Aorta (tissue), 5 donors: ENCODE data around the gene FRS3. TPM values are rescaled to one million over a fixed set of nuclear protein-coding genes. Genes with fewer than 3 reads are reported as not detected.
"Not testable (repeated sequence)": the region's sequence is repeated elsewhere in the genome, so short reads cannot be mapped to it uniquely, and the experiment has no call there.

Source experiments
- ATAC-seq: fragments of 200-7000 bp; cut with Tn5 transposase; one replicate; pipeline ENCODE4 v1.9.1; 2022; ENCODE audit warnings: moderate library complexity; ENCODE audit not compliant: low FRiP score
- DNase-seq, 2 donors: peaks; one replicate each; pipeline ENCODE4 v3.0.0-alpha.2; 2020
- H3K27ac ChIP-seq, 2 donors: one replicate each; pipeline ENCODE4 v1.5.1; 2013; ENCODE audit warnings: low read length in 2 of 2, mild to moderate bottlenecking in 2 of 2, moderate library complexity in 2 of 2, control low read depth in 1 of 2, inconsistent platforms in 1 of 2, low read depth in 1 of 2
- H3K27me3 ChIP-seq, 2 donors: one replicate each; pipeline ENCODE4 v1.6.1; 2013; ENCODE audit warnings: control low read depth in 1 of 2, low read length in 1 of 2, mild to moderate bottlenecking in 1 of 2, moderate library complexity in 1 of 2; ENCODE audit not compliant: insufficient read depth in 2 of 2, control insufficient read depth in 1 of 2
- H3K36me3 ChIP-seq, 2 donors: one replicate each; pipeline ENCODE4 v1.6.1; 2013; ENCODE audit warnings: control low read depth in 1 of 2, low read length in 1 of 2, mild to moderate bottlenecking in 1 of 2; ENCODE audit not compliant: insufficient read depth in 2 of 2, control insufficient read depth in 1 of 2
- H3K4me1 ChIP-seq, 2 donors: one replicate each; pipeline ENCODE4 v1.6.1; 2013; ENCODE audit warnings: low read length in 2 of 2, control low read depth in 1 of 2, mild to moderate bottlenecking in 1 of 2, moderate library complexity in 1 of 2; ENCODE audit not compliant: insufficient read depth in 2 of 2, control insufficient read depth in 1 of 2
- H3K4me3 ChIP-seq, 2 donors: one replicate each; pipeline ENCODE4 v1.5.1; 2013; ENCODE audit warnings: low read length in 2 of 2, control low read depth in 1 of 2, mild to moderate bottlenecking in 1 of 2
- H3K9me3 ChIP-seq: one replicate; pipeline ENCODE4 v1.6.1; 2013; ENCODE audit warnings: mild to moderate bottlenecking, low read length; ENCODE audit not compliant: control insufficient read depth
- WGBS, 2 donors: extraction: QIAGEN DNeasy Blood & Tissue Kit; methylation state at CpG; one replicate each; pipeline ENCODE4 v1.1.7; 2013; 5-methylcytosine and 5-hydroxymethylcytosine counted together
- intact Hi-C, 2 donors: fragments of 100-400 bp; cut with DNase I; formaldehyde crosslinking; loops; one replicate each; pipeline versions ENCODE4 v1.14.2 to v1.15.0; 2022
- polyA plus RNA-seq, 2 donors: library from polyadenylated mRNA; stranded (reverse); fragments of 200-250 nt; gene quantifications; one replicate each; pipeline ENCODE4 v1.2.3, GENCODE V29; 2013
- total RNA-seq, 2 donors: library from RNA; stranded (reverse); fragmentation: NEBNext Ultra II Directional; extraction: Animal tissue kit (Norgen Biotek cat#: 25700); gene quantifications; one replicate each; pipeline ENCODE4 v1.2.1, GENCODE V29; 2021
- donor health status: healthy with polysubstance abuse.
- donor health status: Bipolar disorder and iron deficiency.
- donor health status: DM: no; HTN: no; CAD: no.
- donor health status: DM: no; HTN: no; CAD: no.
- donor health status: DM: yes; HTN: yes; CAD: no.

FRS3 gene
- total and polyA plus RNA-seq, 4 donors, result 1.0 to 16.2 (median 4.5) TPM

DNA sequence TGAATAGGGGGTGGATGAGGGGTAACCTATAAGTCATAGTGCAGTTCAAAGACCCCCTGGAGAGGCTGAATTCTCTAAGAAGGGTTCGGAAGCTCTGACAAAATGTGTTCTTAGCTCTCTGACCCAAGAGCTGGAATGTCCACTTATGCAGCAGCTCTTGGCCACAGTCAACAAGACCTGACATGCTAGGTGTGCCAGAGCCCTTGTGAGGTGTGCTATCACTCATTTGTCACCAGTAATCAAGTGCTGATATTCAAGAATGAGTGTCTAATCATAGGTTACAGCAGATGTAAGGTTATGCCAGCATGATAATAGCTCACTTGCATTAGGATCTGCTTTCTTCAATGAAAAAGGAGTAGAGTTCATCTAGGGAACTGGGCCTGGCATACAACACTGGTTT is 35.9 kb upstream of the FRS3 start:
- H3K9me3 ChIP-seq, result no peaks in the 10 kb centered on the region
- no peak for DNase-seq
- 94 to 100% methylated on average over 1 of the region's 1 CpG for WGBS, 2 donors
- no peak for ATAC-seq
- H3K4me1 ChIP-seq, result no peaks in the 10 kb centered on the region
- no peaks in the 10 kb centered on the region for H3K36me3 ChIP-seq
- no peaks in the 10 kb centered on the region for H3K27me3 ChIP-seq
- no peak overlapping the region for H3K4me3 ChIP-seq
- intact Hi-C loops, result no loop called here
- H3K27ac ChIP-seq, result no peak overlapping the region

DNA sequence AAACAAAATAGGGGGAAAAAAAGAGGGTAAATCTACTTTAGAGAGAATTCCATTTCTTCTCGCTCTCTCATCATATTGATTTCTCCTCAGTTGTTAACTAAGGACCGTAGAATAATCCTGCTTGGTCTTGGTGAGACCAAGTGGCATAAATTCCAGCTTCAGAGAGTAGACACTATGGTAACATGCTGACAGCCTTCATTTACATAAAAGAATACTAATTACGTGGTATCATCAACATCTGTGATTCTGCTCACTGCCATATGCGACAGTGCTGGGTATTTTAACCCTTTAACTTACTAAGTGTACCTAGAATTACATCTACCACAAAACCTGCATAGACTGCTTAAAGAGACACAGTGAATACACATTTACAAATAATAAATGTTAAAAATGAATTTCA is 34.9 kb upstream of the FRS3 start:
- intact Hi-C loops, result no loop called here
- H3K4me1 ChIP-seq, result no peaks in the 10 kb centered on the region
- DNase-seq (no peak), ATAC-seq (no peak)
- H3K9me3 ChIP-seq, result no peaks in the 10 kb centered on the region
- H3K27me3 ChIP-seq, result no peaks in the 10 kb centered on the region
- H3K4me3 ChIP-seq, result no peak overlapping the region
- no peaks in the 10 kb centered on the region for H3K36me3 ChIP-seq
- H3K27ac ChIP-seq, result no peak overlapping the region
- WGBS, 2 donors, result 74 to 81% methylated on average over 4 of the region's 4 CpGs

DNA sequence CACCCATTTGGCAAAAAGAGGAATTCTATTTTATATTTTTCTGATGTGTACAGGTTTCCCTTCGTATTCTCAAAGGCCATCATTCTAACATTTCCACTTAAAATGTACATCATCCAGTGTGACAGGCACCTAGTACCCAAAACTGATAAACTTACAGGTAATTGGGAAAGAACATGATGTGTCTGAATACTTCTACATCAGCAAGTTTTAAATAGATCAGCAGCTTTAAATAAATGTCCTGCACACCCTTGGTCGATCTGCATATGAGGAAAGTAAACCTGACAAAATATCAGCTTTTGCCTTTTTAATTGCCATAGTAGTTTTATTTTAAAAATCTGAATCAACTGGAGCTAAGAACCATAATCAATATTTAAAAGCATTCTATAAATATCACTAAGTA is 34.3 kb upstream of the FRS3 start:
- Histone ChIP-seq H3K4me1 (no peaks in the 10 kb centered on the region), H3K27ac (no peak overlapping the region), H3K27me3 (no peaks in the 10 kb centered on the region), H3K9me3 (no peaks in the 10 kb centered on the region), H3K36me3 (no peaks in the 10 kb centered on the region), H3K4me3 (no peak overlapping the region)
- intact Hi-C loops, result no loop called here
- ATAC-seq (no peak), DNase-seq (no peak)
- 82 to 88% methylated on average over 2 of the region's 2 CpGs for WGBS, 2 donors

DNA sequence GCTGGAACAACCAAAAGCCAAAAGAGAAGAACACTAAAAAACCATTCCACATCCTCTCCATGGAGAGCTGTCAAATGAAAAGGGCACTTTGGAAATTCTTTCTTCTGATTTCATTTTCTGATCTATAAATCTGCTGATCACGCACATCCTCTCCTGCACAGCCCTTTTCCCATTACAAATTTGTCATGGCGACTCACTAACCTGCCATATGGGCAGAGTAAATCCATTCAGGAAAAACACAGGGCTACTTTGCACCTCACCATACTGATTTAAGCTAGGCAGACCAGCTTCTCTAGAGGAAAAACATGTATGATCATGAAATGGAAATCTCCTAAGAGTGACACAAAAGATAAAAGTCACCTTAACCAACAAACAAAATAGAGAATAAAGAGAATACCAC is 33.8 kb upstream of the FRS3 start:
- H3K4me1 ChIP-seq, result no peaks in the 10 kb centered on the region
- no peak for DNase-seq
- 89 to 90% methylated on average over 2 of the region's 2 CpGs for WGBS, 2 donors
- H3K36me3 ChIP-seq, result no peaks in the 10 kb centered on the region
- no peaks in the 10 kb centered on the region for H3K27me3 ChIP-seq
- no peak for ATAC-seq
- no peak overlapping the region for H3K27ac ChIP-seq
- no peak overlapping the region for H3K4me3 ChIP-seq
- H3K9me3 ChIP-seq, result no peaks in the 10 kb centered on the region
- intact Hi-C loops, result no loop called here

DNA sequence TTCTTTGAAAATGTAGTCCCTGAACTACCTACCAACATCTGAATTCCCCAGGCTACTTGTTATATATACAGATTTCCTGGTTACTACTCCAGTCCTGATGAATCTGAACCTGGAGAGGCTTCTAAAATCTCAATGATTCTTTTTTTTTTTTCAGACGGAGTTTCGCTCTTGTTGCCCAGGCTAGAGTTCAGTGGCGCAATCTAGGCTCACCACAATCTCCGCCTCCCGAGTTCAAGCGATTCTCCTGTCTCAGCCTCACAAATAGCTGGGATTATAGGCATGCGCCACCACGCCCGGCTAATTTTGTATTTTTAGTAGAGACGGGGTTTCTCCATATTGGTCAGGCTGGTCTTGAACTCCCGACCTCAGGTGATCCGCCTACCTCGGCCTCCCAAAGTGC is 32.2 kb upstream of the FRS3 start:
- intact Hi-C loops, H3K36me3 ChIP-seq, H3K27me3 ChIP-seq, H3K4me1 ChIP-seq, ATAC-seq, H3K27ac ChIP-seq, H3K9me3 ChIP-seq, H3K4me3 ChIP-seq, DNase-seq: not testable (repeated sequence)
- WGBS, 2 donors, result 97 to 98% methylated on average over 11 to 13 of the region's 13 CpGs

DNA sequence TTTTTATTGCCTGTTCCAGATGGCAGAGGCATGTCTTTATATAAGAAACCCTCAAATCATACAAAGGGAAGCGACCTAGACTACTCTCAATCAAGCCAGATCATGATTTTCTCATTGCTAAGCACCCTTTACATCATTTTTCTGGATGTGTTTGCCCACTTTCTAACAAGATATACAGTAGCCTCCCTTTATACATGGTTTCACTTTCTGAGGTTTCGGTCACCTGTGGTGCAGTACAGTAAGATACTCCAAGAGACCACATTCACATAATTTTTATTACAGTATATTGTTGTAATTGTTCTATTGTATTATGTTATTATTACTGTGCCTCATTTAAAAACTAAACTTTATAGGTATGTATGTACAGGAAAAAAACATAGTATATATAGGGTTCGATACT is 31.4 kb upstream of the FRS3 start:
- H3K36me3 ChIP-seq, result no peaks in the 10 kb centered on the region
- ATAC-seq (no peak), DNase-seq (no peak)
- WGBS, 2 donors, result 96% methylated on average over 3 of the region's 3 CpGs
- H3K4me3 ChIP-seq, result no peak overlapping the region
- H3K27ac ChIP-seq, result no peak overlapping the region
- intact Hi-C loops, result no loop called here
- no peaks in the 10 kb centered on the region for H3K27me3 ChIP-seq
- no peaks in the 10 kb centered on the region for H3K9me3 ChIP-seq
- no peaks in the 10 kb centered on the region for H3K4me1 ChIP-seq

GRCh38 chr6:41805830-41806774 is 26.4 kb upstream of the FRS3 start:
- no peak for DNase-seq
- H3K9me3 ChIP-seq, result no peaks in the 10 kb centered on the region
- H3K36me3 ChIP-seq, result peaks cover 0 to 1% of the 10 kb centered on the region in 2 donors
- H3K4me1 ChIP-seq, result no peaks in the 10 kb centered on the region
- 90 to 95% methylated on average over 61 to 74 of the region's 74 CpGs for WGBS, 2 donors
- no peaks in the 10 kb centered on the region for H3K27me3 ChIP-seq
- ATAC-seq, result no peak
- intact Hi-C loops, result no loop called here
- H3K27ac ChIP-seq, result no peak overlapping the region
- no peak overlapping the region for H3K4me3 ChIP-seq

DNA sequence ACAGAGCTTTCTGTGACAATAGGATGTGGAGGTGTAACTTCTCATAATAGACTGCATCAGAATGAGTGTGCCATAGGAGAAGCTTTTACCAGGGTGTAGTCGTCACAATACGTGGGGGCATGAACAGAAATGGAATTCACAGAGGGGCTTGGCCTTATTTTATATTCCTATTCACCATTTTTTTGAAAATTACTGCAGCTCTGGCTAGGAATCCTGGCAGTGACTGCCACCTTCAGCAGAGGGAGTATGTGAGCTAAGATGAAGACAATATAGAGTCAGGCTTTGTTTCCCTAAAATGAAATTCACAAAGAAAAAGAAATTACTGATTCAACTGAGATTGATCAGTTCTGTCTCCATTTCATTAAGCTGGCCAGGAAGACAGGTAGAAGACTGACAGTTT is 21.7 kb upstream of the FRS3 start:
- no peak overlapping the region for H3K4me3 ChIP-seq
- ATAC-seq (no peak), DNase-seq (no peak)
- intact Hi-C loops, result no loop called here
- no peaks in the 10 kb centered on the region for H3K27me3 ChIP-seq
- WGBS, 2 donors, result 68 to 71% methylated on average over 2 of the region's 2 CpGs
- no peaks in the 10 kb centered on the region for H3K4me1 ChIP-seq
- H3K36me3 ChIP-seq, result peaks cover 0 to 3% of the 10 kb centered on the region in 2 donors
- no peak overlapping the region for H3K27ac ChIP-seq
- H3K9me3 ChIP-seq, result no peaks in the 10 kb centered on the region

DNA sequence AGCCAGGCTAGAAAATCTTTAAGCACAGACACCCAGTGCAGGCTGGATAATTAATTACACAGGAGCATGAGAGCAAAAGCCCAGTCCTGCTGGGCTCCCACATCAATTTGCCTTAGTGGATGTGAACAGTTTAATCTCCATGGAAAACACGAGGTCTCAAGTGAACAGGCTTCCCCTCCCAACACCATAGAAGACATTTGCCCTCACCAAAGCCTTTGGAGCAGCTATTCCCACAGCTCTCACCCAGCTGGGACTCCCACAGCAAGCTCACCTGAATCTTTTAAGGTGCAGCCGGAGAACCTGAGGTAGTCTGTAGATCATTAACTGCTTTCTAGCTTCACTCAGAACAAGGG is 19.8 kb upstream of the FRS3 start:
- Histone ChIP-seq H3K9me3 (no peaks in the 10 kb centered on the region), H3K36me3 (peaks cover 0 to 3% of the 10 kb centered on the region in 2 donors), H3K4me1 (no peaks in the 10 kb centered on the region), H3K4me3 (no peak overlapping the region), H3K27me3 (no peaks in the 10 kb centered on the region), H3K27ac (no peak overlapping the region)
- no peak for DNase-seq
- intact Hi-C loops, result no loop called here
- ATAC-seq, result no peak
- 88 to 89% methylated on average over 2 of the region's 2 CpGs for WGBS, 2 donors
